CD14-positive monocyte (primary cell): ENCODE data around the gene GMPPA. TPM values are rescaled to one million over a fixed set of nuclear protein-coding genes. Genes with fewer than 3 reads are reported as not detected.

ENCODE experiments used
- DNase-seq, 3 donors: peaks; one replicate each; pipeline ENCODE4 v3.0.0-alpha.2; 2011 to 2022
- H2AFZ ChIP-seq: 2 replicates; pipeline ENCODE4 v1.6.0; 2012; ENCODE audit warnings: mild to moderate bottlenecking, low read depth, low read length, inconsistent platforms; ENCODE audit not compliant: insufficient read depth, poor library complexity, severe bottlenecking
- H3K27ac ChIP-seq, 2 donors: 1 replicate in 1 of 2; 2 replicates in 1 of 2; pipeline ENCODE4 v1.5.1; 2012 to 2013; ENCODE audit warnings: low read length in 2 of 2, control low read depth in 1 of 2, inconsistent platforms in 1 of 2, low read depth in 1 of 2, mild to moderate bottlenecking in 1 of 2
- H3K27me3 ChIP-seq, 2 donors: one replicate each; pipeline versions ENCODE4 v1.6.0 to v1.6.1; 2011 to 2013; ENCODE audit warnings: low read length in 2 of 2; ENCODE audit not compliant: control insufficient read depth in 2 of 2, insufficient read depth in 2 of 2
- H3K36me3 ChIP-seq, 2 donors: replicated peaks in 1 of 2; 1 replicate in 1 of 2; 2 replicates in 1 of 2; pipeline versions ENCODE4 v1.5.1 to v1.6.1; 2012 to 2013; ENCODE audit warnings: low read length in 2 of 2, control low read depth in 1 of 2, inconsistent platforms in 1 of 2, mild to moderate bottlenecking in 1 of 2; ENCODE audit not compliant: insufficient read depth in 2 of 2, control insufficient read depth in 1 of 2
- H3K4me1 ChIP-seq, 2 donors: 1 replicate in 1 of 2; 2 replicates in 1 of 2; pipeline versions ENCODE4 v1.5.1 to v1.6.1; 2012 to 2013; ENCODE audit warnings: low read length in 2 of 2, control low read depth in 1 of 2, inconsistent platforms in 1 of 2, mild to moderate bottlenecking in 1 of 2, moderate library complexity in 1 of 2; ENCODE audit not compliant: insufficient read depth in 2 of 2, control insufficient read depth in 1 of 2
- H3K4me2 ChIP-seq: replicated peaks from 2 replicates; pipeline ENCODE3; 2012; ENCODE audit warnings: low read length, moderate library complexity, mild to moderate bottlenecking; ENCODE audit not compliant: poor library complexity, severe bottlenecking; ENCODE audit errors: extremely low read depth
- H3K4me3 ChIP-seq, 3 experiments: fragments of 200-600 bp in 1 of 3; sonication (generic) in 1 of 3; replicated peaks in 1 of 3; 1 replicate in 2 of 3; 2 replicates in 1 of 3; pipeline ENCODE4 v1.5.1; 2011 to 2013; ENCODE audit warnings: low read length in 3 of 3, mild to moderate bottlenecking in 3 of 3, control low read depth in 2 of 3, low read depth in 2 of 3, inconsistent platforms in 1 of 3, moderate library complexity in 1 of 3
- H3K79me2 ChIP-seq: 2 replicates; pipeline ENCODE4 v1.6.0; 2012; ENCODE audit warnings: mild to moderate bottlenecking, control low read depth, inconsistent platforms, low read length, moderate library complexity; ENCODE audit not compliant: insufficient read depth
- H3K9ac ChIP-seq: 2 replicates; pipeline ENCODE4 v1.6.0; 2017; ENCODE audit warnings: low read length, mild to moderate bottlenecking; ENCODE audit not compliant: insufficient read depth, poor library complexity, severe bottlenecking
- H3K9me3 ChIP-seq, 2 donors: replicated peaks in 1 of 2; 1 replicate in 1 of 2; 2 replicates in 1 of 2; pipeline versions ENCODE4 v1.5.1 to v1.6.1; 2012 to 2013; ENCODE audit warnings: low read length in 2 of 2, control low read depth in 1 of 2; ENCODE audit not compliant: control insufficient read depth in 1 of 2, insufficient read depth in 1 of 2
- H4K20me1 ChIP-seq: 2 replicates; pipeline ENCODE4 v1.6.0; 2012; ENCODE audit warnings: mild to moderate bottlenecking, low read length, control low read depth, moderate library complexity; ENCODE audit not compliant: insufficient read depth
- H3K27ac Mint-ChIP-seq, 7 donors: one replicate each; pipeline ENCODE4 v1.8.0; 2020; ENCODE audit warnings: mild to moderate bottlenecking in 7 of 7, mixed read lengths in 7 of 7, moderate library complexity in 6 of 7, inconsistent platforms in 2 of 7
- H3K27me3 Mint-ChIP-seq, 3 donors: one replicate each; pipeline ENCODE4 v1.8.0; 2021 to 2022; ENCODE audit warnings: low read depth in 3 of 3, mild to moderate bottlenecking in 3 of 3, mixed read lengths in 3 of 3, moderate library complexity in 3 of 3, inconsistent platforms in 1 of 3
- H3K36me3 Mint-ChIP-seq, 2 donors: one replicate each; pipeline ENCODE4 v1.8.0; 2020; ENCODE audit warnings: mixed read lengths in 2 of 2, inconsistent platforms in 1 of 2, mild to moderate bottlenecking in 1 of 2
- H3K4me1 Mint-ChIP-seq: one replicate; pipeline ENCODE4 v1.8.0; 2020; ENCODE audit warnings: mild to moderate bottlenecking, mixed read lengths
- H3K4me3 Mint-ChIP-seq, 2 donors: one replicate each; pipeline ENCODE4 v1.8.0; 2020; ENCODE audit warnings: mild to moderate bottlenecking in 2 of 2, mixed read lengths in 2 of 2, moderate library complexity in 1 of 2
- H3K9me3 Mint-ChIP-seq, 7 donors: one replicate each; pipeline ENCODE4 v1.8.0; 2020 to 2022; ENCODE audit warnings: mixed read lengths in 7 of 7, mild to moderate bottlenecking in 6 of 7, moderate library complexity in 6 of 7, inconsistent platforms in 2 of 7
- CTCF ChIP-seq: fragments of 200-600 bp; IDR thresholded peaks from one replicate; pipeline ENCODE4 v1.8.0; 2022; ENCODE audit warnings: antibody characterized with exemption, mild to moderate bottlenecking
- WGBS: methylation state at CpG from one replicate; pipeline ENCODE4 v1.1.5; 2013; ENCODE audit warnings: missing lambda C conversion rate; ENCODE audit not compliant: insufficient coverage; 5-methylcytosine and 5-hydroxymethylcytosine counted together
- intact Hi-C, 2 donors: fragments of 100-400 bp; cut with micrococcal nuclease; formaldehyde crosslinking; loops; one replicate each; pipeline versions ENCODE4 v1.15.0 to v1.15.1; 2023
- polyA plus RNA-seq, 3 donors: library from polyadenylated mRNA; depleted of rRNA in 1 of 3; unstranded in 2 of 3; stranded (reverse) in 1 of 3; fragments of 300-500 nt in 2 of 3; fragments of >200 nt in 1 of 3; fragmentation: Illumina TruSeq in 2 of 3; gene quantifications; 1 replicate in 2 of 3; 2 replicates in 1 of 3; pipeline ENCODE4 v1.2.3, GENCODE V29; 2012 to 2021

The GMPPA gene
- polyA plus RNA-seq, 3 donors, result 35.5 to 71.2 (median 35.9) TPM

- WGBS, result 80% methylated on average over 1 of the region's 5 CpGs
- no peak overlapping the region for H3K4me3 Mint-ChIP-seq
- H3K9me3 Mint-ChIP-seq, result peaks cover 0 to 4% (median 2%) of the 10 kb centered on the region in 7 donors
- H3K27ac Mint-ChIP-seq, result no peak overlapping the region
- H3K27ac ChIP-seq, result no peak overlapping the region
- no peak overlapping the region for H2AFZ ChIP-seq
- peaks cover 67 to 85% (median 80%) of the 10 kb centered on the region in 3 donors for H3K27me3 Mint-ChIP-seq
- H3K4me3 ChIP-seq, result no peak overlapping the region
- no peaks in the 10 kb centered on the region for H3K36me3 ChIP-seq
- H4K20me1 ChIP-seq, result no peaks in the 10 kb centered on the region
- H3K9me3 ChIP-seq, result peaks cover 0 to 14% of the 10 kb centered on the region in 2 donors
- no peaks in the 10 kb centered on the region for H3K4me1 Mint-ChIP-seq
- peaks cover 41 to 62% of the 10 kb centered on the region in 2 donors for H3K27me3 ChIP-seq
- intact Hi-C loops, result loop anchor here in 1 of 2 donors (2.0 to 5.0 kb wide), 3 partner anchors 35 to 125 kb away; no protein-coding TSS in a partner anchor
- no peak for DNase-seq
- H3K36me3 Mint-ChIP-seq, result no peaks in the 10 kb centered on the region
- TF ChIP-seq CTCF, result no peak
- H3K79me2 ChIP-seq, result no peaks in the 10 kb centered on the region
- H3K4me1 ChIP-seq, result no peaks in the 10 kb centered on the region
- no peak overlapping the region for H3K9ac ChIP-seq
- H3K4me2 ChIP-seq, result no peak overlapping the region
These were observed 28.8 kb downstream of the GMPPA start for GRCh38 chr2:219527472-219527871.

GRCh38 chr2:219530048-219530963, 31.6 kb downstream of the GMPPA start:
- Histone ChIP-seq H3K36me3 (no peaks in the 10 kb centered on the region), H3K27me3 (peaks cover 15 to 34% of the 10 kb centered on the region in 2 donors), H3K9ac (no peak overlapping the region), H3K79me2 (no peaks in the 10 kb centered on the region), H2AFZ (no peak overlapping the region), H3K4me1 (no peaks in the 10 kb centered on the region), H3K27ac (no peak overlapping the region), H3K4me2 (no peak overlapping the region), H3K4me3 (no peak overlapping the region), H4K20me1 (no peaks in the 10 kb centered on the region), H3K9me3 (no peaks in the 10 kb centered on the region)
- H3K27me3 Mint-ChIP-seq, result peaks cover 51 to 60% (median 58%) of the 10 kb centered on the region in 3 donors
- peak; percentile 70 to 82 (median 78) for DNase-seq
- peak overlapping the region in 1 of 7 donors; percentile 70 for H3K27ac Mint-ChIP-seq
- H3K4me3 Mint-ChIP-seq, result peak overlapping the region in 1 of 2 donors; percentile 65
- H3K9me3 Mint-ChIP-seq, result peaks cover 0 to 2% (median 0%) of the 10 kb centered on the region in 7 donors
- H3K36me3 Mint-ChIP-seq, result no peaks in the 10 kb centered on the region
- no peaks in the 10 kb centered on the region for H3K4me1 Mint-ChIP-seq
- 23% methylated on average over 13 of the region's 21 CpGs for WGBS
- intact Hi-C loops, result loop anchor here (1.0 to 5.0 kb wide), 5 partner anchors 33 to 128 kb away; partner anchors contain the start of gene GMPPA (in 1 of the 2)
- TF ChIP-seq CTCF, result peak; percentile 93
